HEK293T (cell line): ENCODE results near the gene SARM1.

Experiments used
- CTCF ChIA-PET: fragments of 350-600 bp; formaldehyde crosslinking; extraction: SDS; loops from one replicate; lab custom pipeline; 2021; ENCODE audit warnings: antibody characterized with exemption, inconsistent platforms; lab: Yijun Ruan, JAX
- POLR2A ChIA-PET: fragments of 350-600 bp; formaldehyde crosslinking; extraction: SDS; loops from one replicate; lab custom pipeline; 2020; ENCODE audit warnings: antibody characterized with exemption, inconsistent platforms; lab: Yijun Ruan, JAX
- DNase-seq: peaks from one replicate; pipeline ENCODE4 v3.0.0; 2012; ENCODE audit warnings: mixed read lengths; ENCODE audit errors: extremely low spot score
- ARNT ChIP-seq: fragments of 450-650 bp; IDR thresholded peaks from 2 replicates; pipeline ENCODE4 v1.6.1; 2017; ENCODE audit warnings: mild to moderate bottlenecking
- BHLHE40 ChIP-seq: fragments of 450-650 bp; IDR thresholded peaks from 2 replicates; pipeline ENCODE4 v1.6.1; 2016; ENCODE audit warnings: mild to moderate bottlenecking, moderate library complexity, borderline replicate concordance
- CTBP1 ChIP-seq: fragments of 450-650 bp; IDR thresholded peaks from 2 replicates; pipeline ENCODE4 v1.6.1; 2016; ENCODE audit warnings: borderline replicate concordance
- ELF4 ChIP-seq: fragments of 450-650 bp; IDR thresholded peaks from 2 replicates; pipeline ENCODE4 v1.6.1; 2017; ENCODE audit warnings: antibody characterized with exemption
- FOXA1 ChIP-seq: fragments of 450-650 bp; IDR thresholded peaks from 2 replicates; pipeline ENCODE4 v1.6.1; 2016; ENCODE audit warnings: mild to moderate bottlenecking
- FOXK2 ChIP-seq: fragments of 450-650 bp; IDR thresholded peaks from 2 replicates; pipeline ENCODE4 v1.6.1; 2016; ENCODE audit warnings: mild to moderate bottlenecking
- FOXM1 ChIP-seq: fragments of 450-650 bp; IDR thresholded peaks from 2 replicates; pipeline ENCODE4 v1.6.1; 2017; ENCODE audit warnings: mild to moderate bottlenecking, borderline replicate concordance
- HDGF ChIP-seq: fragments of 450-650 bp; IDR thresholded peaks from 2 replicates; pipeline ENCODE4 v1.6.1; 2017; ENCODE audit warnings: antibody characterized with exemption, borderline replicate concordance
- L3MBTL2 ChIP-seq: fragments of 450-650 bp; conservative IDR thresholded peaks from 2 replicates; pipeline ENCODE4 v1.6.1; 2016; ENCODE audit warnings: mild to moderate bottlenecking
- LEF1 ChIP-seq: fragments of 450-650 bp; IDR thresholded peaks from 2 replicates; pipeline ENCODE4 v1.6.1; 2017; ENCODE audit warnings: mild to moderate bottlenecking, borderline replicate concordance
- NFRKB ChIP-seq: fragments of 450-650 bp; IDR thresholded peaks from 2 replicates; pipeline ENCODE4 v1.6.1; 2016; ENCODE audit warnings: mild to moderate bottlenecking, moderate library complexity
- PKNOX1 ChIP-seq: fragments of 450-650 bp; IDR thresholded peaks from 2 replicates; pipeline ENCODE4 v1.6.1; 2016
- SP1 ChIP-seq: fragments of 450-650 bp; IDR thresholded peaks from 2 replicates; pipeline ENCODE4 v1.6.1; 2017
- SUZ12 ChIP-seq: fragments of 450-650 bp; IDR thresholded peaks from 2 replicates; pipeline ENCODE4 v1.6.1; 2016; ENCODE audit warnings: mild to moderate bottlenecking
- TARDBP ChIP-seq: fragments of 450-650 bp; IDR thresholded peaks from 2 replicates; pipeline ENCODE4 v1.6.1; 2016
- ZNF384 ChIP-seq: fragments of 450-650 bp; IDR thresholded peaks from 2 replicates; pipeline ENCODE4 v1.6.1; 2016

The SARM1 gene

GRCh38 chr17:28443901-28444638, 72.6 kb downstream of the SARM1 start:
- POLR2A ChIA-PET: no interaction called here

GRCh38 chr17:28446716-28447395, 75.4 kb downstream of the SARM1 start:
- TF ChIP-seq ARNT (no peak), CTBP1 (no peak), ZNF384 (no peak), NFRKB (no peak), TARDBP (no peak), BHLHE40 (no peak), SP1 (no peak), LEF1 (no peak), L3MBTL2 (no peak), PKNOX1 (no peak), ELF4 (no peak), HDGF (no peak), SUZ12 (no peak), FOXK2 (no peak), FOXA1 (no peak), FOXM1 (no peak)
- no peak for DNase-seq
- CTCF ChIA-PET: no interaction called here
- POLR2A ChIA-PET: no interaction called here

More at GRCh38 chr17:28443901-28444638, 72.6 kb downstream of the SARM1 start:
- DNase-seq: no peak
- CTCF ChIA-PET: interaction anchor here (0.6 to 0.8 kb wide), 3 partner anchors 8 to 59 kb away, joined by 3 to 5 read pairs (median 3); no protein-coding TSS in a partner anchor
- TF ChIP-seq LEF1: no peak
- TF ChIP-seq SUZ12: no peak
- no peak for TF ChIP-seq BHLHE40
- TF ChIP-seq ZNF384: no peak
- TF ChIP-seq NFRKB: no peak
- no peak for TF ChIP-seq FOXK2
- no peak for TF ChIP-seq SP1
- TF ChIP-seq L3MBTL2: no peak
- TF ChIP-seq HDGF: no peak
- no peak for TF ChIP-seq CTBP1
- no peak for TF ChIP-seq PKNOX1
- TF ChIP-seq TARDBP: no peak
- no peak for TF ChIP-seq ELF4
- TF ChIP-seq FOXM1: no peak
- TF ChIP-seq ARNT: no peak
- TF ChIP-seq FOXA1: no peak

- ChIA-PET CTCF (no interaction called here), POLR2A (no interaction called here)
- DNase-seq: no peak
- TF ChIP-seq ZNF384: no peak
- TF ChIP-seq BHLHE40: no peak
- TF ChIP-seq HDGF: no peak
- no peak for TF ChIP-seq FOXM1
- no peak for TF ChIP-seq NFRKB
- no peak for TF ChIP-seq TARDBP
- TF ChIP-seq FOXK2: no peak
- no peak for TF ChIP-seq FOXA1
- TF ChIP-seq LEF1: no peak
- no peak for TF ChIP-seq SP1
- TF ChIP-seq L3MBTL2: no peak
- no peak for TF ChIP-seq PKNOX1
Observed at GRCh38 chr17:28447396-28447760, 75.9 kb downstream of the SARM1 start.

GRCh38 chr17:28449859-28450258, 78.4 kb downstream of the SARM1 start:
- no peak for DNase-seq
- CTCF ChIA-PET: interaction anchor here (0.6 to 0.8 kb wide), 2 partner anchors 33 to 91 kb away, joined by 3 to 4 read pairs; no protein-coding TSS in a partner anchor
- POLR2A ChIA-PET: interaction anchor here (1.3 to 1.6 kb wide), 2 partner anchors 17 to 92 kb away, joined by 4 read pairs; partner anchors contain the start of gene POLDIP2
- TF ChIP-seq SUZ12: no peak
- no peak for TF ChIP-seq BHLHE40
